ENCODE measurements around the gene HEPHL1.
A peak's percentile ranks its signal among the peaks of the same experiment; 100 is the strongest.

Gene HEPHL1

GRCh38 chr11:94132823-94133408, 111.8 kb downstream of the HEPHL1 start:
- no peak for DNase-seq (ENCODE audit: low read depth in 2 of 2)
- no peak overlapping the region for H3K4me3 ChIP-seq (replicated peaks in 1 of 2; ENCODE audit: low read depth in 2 of 2, low read length in 2 of 2)
- no peak for TF ChIP-seq CTCF (IDR thresholded peaks at IDR 0.05; ENCODE audit: low read depth, low read length)

DNA sequence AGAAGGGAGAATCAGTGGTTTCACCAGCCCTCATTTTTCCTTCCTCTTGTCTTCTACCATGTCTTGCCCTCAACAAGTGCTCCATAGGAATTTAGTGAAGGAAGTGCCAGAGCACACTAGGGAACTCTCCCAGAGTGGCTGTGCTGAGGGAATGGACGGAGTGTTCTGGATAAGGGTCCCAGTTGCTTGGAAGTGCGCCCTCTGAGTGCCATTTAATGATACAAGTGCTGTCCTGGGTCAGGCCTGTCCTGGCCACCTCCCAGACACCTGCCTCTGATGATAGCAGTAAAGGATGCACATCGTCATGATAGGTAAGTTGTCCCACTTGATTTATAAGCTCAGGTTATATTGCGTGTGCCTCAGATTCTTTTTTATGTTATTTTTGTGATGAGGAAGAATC, 112.6 kb downstream of the HEPHL1 start:
- H3K4me3 ChIP-seq (replicated peaks in 1 of 2; ENCODE audit: low read depth in 2 of 2, low read length in 2 of 2), result no peak overlapping the region
- no peak for DNase-seq (ENCODE audit: low read depth in 2 of 2)
- TF ChIP-seq CTCF (IDR thresholded peaks at IDR 0.05; ENCODE audit: low read depth, low read length), result no peak

- H3K4me3 ChIP-seq (replicated peaks in 1 of 2; ENCODE audit: low read depth in 2 of 2, low read length in 2 of 2), result peak overlapping the region in 1 of 2 donors; percentile 26
- DNase-seq (ENCODE audit: low read depth in 2 of 2), result peak; percentile 86 to 95
These were observed 113.7 kb downstream of the HEPHL1 start for GRCh38 chr11:94134651-94135512.

GRCh38 chr11:94139416-94139815, 118.3 kb downstream of the HEPHL1 start:
- DNase-seq (ENCODE audit: low read depth in 2 of 2), result no peak
- no peak overlapping the region for H3K4me3 ChIP-seq (replicated peaks in 1 of 2; ENCODE audit: low read depth in 2 of 2, low read length in 2 of 2)
- TF ChIP-seq CTCF (IDR thresholded peaks at IDR 0.05; ENCODE audit: low read depth, low read length), result no peak

More at GRCh38 chr11:94134651-94135512, 113.7 kb downstream of the HEPHL1 start:
- no peak for TF ChIP-seq CTCF (IDR thresholded peaks at IDR 0.05; ENCODE audit: low read depth, low read length)

DNA sequence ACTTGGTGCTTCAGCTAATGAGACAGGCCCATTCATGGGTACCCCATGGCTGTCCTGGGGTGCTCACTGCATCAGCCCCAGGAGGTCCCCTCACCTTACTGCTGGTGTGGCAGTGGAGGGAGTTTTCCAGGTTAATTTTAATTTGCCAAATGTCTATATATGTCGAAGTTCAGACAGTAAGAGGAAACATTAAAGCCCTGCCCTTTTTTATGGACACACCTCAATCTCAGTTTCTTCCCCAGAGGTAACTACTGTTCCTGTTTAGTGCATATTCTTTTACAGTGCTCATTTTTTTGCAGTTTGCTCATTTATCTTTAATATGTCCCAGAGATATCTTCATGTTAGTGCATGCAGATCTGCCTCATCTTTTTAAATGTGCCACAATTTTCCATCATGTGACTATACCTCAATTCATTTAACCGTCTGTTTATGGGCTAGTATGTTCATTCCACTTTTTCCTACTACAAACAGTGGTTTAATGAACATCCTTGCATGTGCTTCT, 119.1 kb downstream of the HEPHL1 start:
- DNase-seq (ENCODE audit: low read depth in 2 of 2), result no peak
- no peak overlapping the region for H3K4me3 ChIP-seq (replicated peaks in 1 of 2; ENCODE audit: low read depth in 2 of 2, low read length in 2 of 2)
- TF ChIP-seq CTCF (IDR thresholded peaks at IDR 0.05; ENCODE audit: low read depth, low read length), result no peak

DNA sequence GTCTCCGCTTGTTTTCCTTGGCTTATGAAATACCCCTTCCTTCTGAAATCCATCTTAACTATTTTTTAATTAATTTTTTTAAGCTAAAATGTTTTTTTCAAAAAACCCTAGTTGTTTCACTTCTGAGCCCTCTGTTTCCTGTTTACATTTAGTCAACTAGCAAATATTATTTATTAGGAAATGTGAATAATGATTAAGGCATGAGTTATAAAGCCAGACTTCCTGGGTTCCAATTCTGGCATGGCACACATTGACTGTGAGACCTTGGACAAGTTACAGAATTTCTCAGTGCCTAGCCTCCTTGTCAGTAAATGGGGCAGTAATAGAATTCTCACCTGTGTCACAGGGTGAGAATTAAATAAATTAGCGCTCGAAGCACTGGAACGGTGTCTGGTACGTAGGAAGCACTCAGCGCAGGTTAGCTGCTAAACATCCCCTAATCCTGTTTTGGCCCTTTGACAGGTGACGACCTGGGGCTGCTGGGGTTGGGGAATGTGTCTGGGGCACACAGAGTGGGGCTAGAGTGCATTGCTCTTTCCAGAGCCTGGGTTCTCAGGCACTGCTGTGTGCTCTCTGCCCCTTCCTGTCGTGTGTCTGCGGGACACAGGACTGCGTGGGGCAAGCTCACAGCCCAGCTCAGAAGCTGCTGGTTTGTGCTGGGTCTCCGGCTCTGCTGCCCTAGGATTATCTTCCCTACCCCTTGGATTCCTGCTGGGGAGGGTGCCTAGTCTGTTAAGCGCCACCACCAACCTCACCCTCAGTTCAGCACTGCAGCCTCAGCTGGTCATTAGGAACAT, 120.6 kb downstream of the HEPHL1 start:
- TF ChIP-seq CTCF (IDR thresholded peaks at IDR 0.05; ENCODE audit: low read depth, low read length), result no peak
- DNase-seq (ENCODE audit: low read depth in 2 of 2), result peak in 1 of 2 donors; percentile 34
- H3K4me3 ChIP-seq (replicated peaks in 1 of 2; ENCODE audit: low read depth in 2 of 2, low read length in 2 of 2), result no peak overlapping the region

Data from cardiac fibroblast (primary cell).